Measurements from ENCODE around the gene MICA.

GRCh38 chr6:31396422-31397152, 6.8 kb upstream of the MICA start:
- TF ChIP-seq, protein P1, sequence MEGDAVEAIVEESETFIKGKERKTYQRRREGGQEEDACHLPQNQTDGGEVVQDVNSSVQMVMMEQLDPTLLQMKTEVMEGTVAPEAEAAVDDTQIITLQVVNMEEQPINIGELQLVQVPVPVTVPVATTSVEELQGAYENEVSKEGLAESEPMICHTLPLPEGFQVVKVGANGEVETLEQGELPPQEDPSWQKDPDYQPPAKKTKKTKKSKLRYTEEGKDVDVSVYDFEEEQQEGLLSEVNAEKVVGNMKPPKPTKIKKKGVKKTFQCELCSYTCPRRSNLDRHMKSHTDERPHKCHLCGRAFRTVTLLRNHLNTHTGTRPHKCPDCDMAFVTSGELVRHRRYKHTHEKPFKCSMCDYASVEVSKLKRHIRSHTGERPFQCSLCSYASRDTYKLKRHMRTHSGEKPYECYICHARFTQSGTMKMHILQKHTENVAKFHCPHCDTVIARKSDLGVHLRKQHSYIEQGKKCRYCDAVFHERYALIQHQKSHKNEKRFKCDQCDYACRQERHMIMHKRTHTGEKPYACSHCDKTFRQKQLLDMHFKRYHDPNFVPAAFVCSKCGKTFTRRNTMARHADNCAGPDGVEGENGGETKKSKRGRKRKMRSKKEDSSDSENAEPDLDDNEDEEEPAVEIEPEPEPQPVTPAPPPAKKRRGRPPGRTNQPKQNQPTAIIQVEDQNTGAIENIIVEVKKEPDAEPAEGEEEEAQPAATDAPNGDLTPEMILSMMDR (IDR thresholded peaks at IDR 0.05; ENCODE audit: low read depth, low read length, missing input control) = peak; percentile 80
- TF ChIP-seq FOXA1 (IDR thresholded peaks at IDR 0.05) (no peak), RAD21 (IDR thresholded peaks at IDR 0.05) (peak; percentile 86 to 89), JUND (IDR thresholded peaks at IDR 0.05) (no peak), REST (IDR thresholded peaks at IDR 0.05) (no peak)

Data from liver (tissue), 3 donors.